B cell (primary cell): Measurements from ENCODE around the gene PRRG2.

Experiments used
- EZH2 ChIP-seq: IDR thresholded peaks from 2 replicates; pipeline ENCODE4 v1.6.1; 2012; ENCODE audit warnings: borderline replicate concordance, low read depth, mild to moderate bottlenecking, moderate library complexity, low read length; ENCODE audit not compliant: insufficient read depth, poor library complexity, severe bottlenecking
- TF ChIP-seq, protein P1 (sequence below): fragments of 200-600 bp; IDR thresholded peaks from one replicate; pipeline ENCODE4 v1.8.0; 2022; ENCODE audit warnings: antibody characterized with exemption, mild to moderate bottlenecking

- TF ChIP-seq, protein P1, sequence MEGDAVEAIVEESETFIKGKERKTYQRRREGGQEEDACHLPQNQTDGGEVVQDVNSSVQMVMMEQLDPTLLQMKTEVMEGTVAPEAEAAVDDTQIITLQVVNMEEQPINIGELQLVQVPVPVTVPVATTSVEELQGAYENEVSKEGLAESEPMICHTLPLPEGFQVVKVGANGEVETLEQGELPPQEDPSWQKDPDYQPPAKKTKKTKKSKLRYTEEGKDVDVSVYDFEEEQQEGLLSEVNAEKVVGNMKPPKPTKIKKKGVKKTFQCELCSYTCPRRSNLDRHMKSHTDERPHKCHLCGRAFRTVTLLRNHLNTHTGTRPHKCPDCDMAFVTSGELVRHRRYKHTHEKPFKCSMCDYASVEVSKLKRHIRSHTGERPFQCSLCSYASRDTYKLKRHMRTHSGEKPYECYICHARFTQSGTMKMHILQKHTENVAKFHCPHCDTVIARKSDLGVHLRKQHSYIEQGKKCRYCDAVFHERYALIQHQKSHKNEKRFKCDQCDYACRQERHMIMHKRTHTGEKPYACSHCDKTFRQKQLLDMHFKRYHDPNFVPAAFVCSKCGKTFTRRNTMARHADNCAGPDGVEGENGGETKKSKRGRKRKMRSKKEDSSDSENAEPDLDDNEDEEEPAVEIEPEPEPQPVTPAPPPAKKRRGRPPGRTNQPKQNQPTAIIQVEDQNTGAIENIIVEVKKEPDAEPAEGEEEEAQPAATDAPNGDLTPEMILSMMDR: no peak
- no peak for TF ChIP-seq EZH2
Measured at GRCh38 chr19:49635530-49636232, 54.6 kb downstream of the PRRG2 start.
